Psoas muscle (tissue), 8 donors: ENCODE data around the gene ARNT2. TPM values are rescaled to one million over a fixed set of nuclear protein-coding genes. Genes with fewer than 3 reads are reported as not detected.
"Not testable (repeated sequence)": the region's sequence is repeated elsewhere in the genome, so short reads cannot be mapped to it uniquely, and the experiment has no call there.

Source experiments
- ATAC-seq, 4 donors: fragments of 200-7000 bp; cut with Tn5 transposase; one replicate each; pipeline ENCODE4 v1.9.1; 2020; ENCODE audit warnings: moderate library complexity in 3 of 4, mild to moderate bottlenecking in 2 of 4
- DNase-seq, 2 donors: peaks; one replicate each; pipeline ENCODE4 v3.0.0-alpha.2; 2020
- H3K27ac ChIP-seq: fragments of 200-600 bp; one replicate; pipeline ENCODE4 v1.8.0; 2022
- H3K27me3 ChIP-seq, 3 donors: fragments of 200-600 bp in 1 of 3; one replicate each; pipeline versions ENCODE4 v1.6.1 to v1.8.0; 2013 to 2022; ENCODE audit warnings: low read length in 2 of 3, mild to moderate bottlenecking in 2 of 3, moderate library complexity in 1 of 3; ENCODE audit not compliant: insufficient read depth in 3 of 3
- H3K36me3 ChIP-seq, 2 donors: fragments of 200-600 bp in 1 of 2; one replicate each; pipeline versions ENCODE4 v1.6.1 to v1.8.0; 2013 to 2022; ENCODE audit warnings: low read depth in 1 of 2, mild to moderate bottlenecking in 1 of 2, moderate library complexity in 1 of 2; ENCODE audit not compliant: insufficient read depth in 1 of 2
- H3K4me1 ChIP-seq: fragments of 200-600 bp; one replicate; pipeline ENCODE4 v1.8.0; 2022
- H3K4me3 ChIP-seq: fragments of 200-600 bp; one replicate; pipeline ENCODE4 v1.8.0; 2022; ENCODE audit warnings: mild to moderate bottlenecking
- H3K9me3 ChIP-seq: fragments of 200-600 bp; one replicate; pipeline ENCODE4 v1.8.0; 2022
- WGBS, 3 donors: extraction: QIAGEN DNeasy Blood & Tissue Kit; methylation state at CpG; one replicate each; pipeline versions ENCODE4 v1.1.6 to v1.1.7; 2013; 5-methylcytosine and 5-hydroxymethylcytosine counted together
- intact Hi-C, 2 donors: fragments of 100-400 bp; cut with DNase I; formaldehyde crosslinking; loops; one replicate each; pipeline versions ENCODE4 v1.11.0 to v1.14.2; 2022
- polyA plus RNA-seq, 3 donors: library from polyadenylated mRNA; stranded (reverse); fragments of 200-250 nt; gene quantifications; one replicate each; pipeline ENCODE4 v1.2.3, GENCODE V29; 2013
- total RNA-seq, 4 donors: library from RNA; stranded (reverse); fragmentation: NEBNext Ultra II Directional in 2 of 4; extraction: Animal tissue kit (Norgen Biotek cat#: 25700) in 2 of 4; gene quantifications; one replicate each; pipeline versions ENCODE4 v1.2.1 to v1.2.4, GENCODE V29; 2021 to 2023
- TF ChIP-seq, protein P1 (sequence below): fragments of 200-600 bp; IDR thresholded peaks from one replicate; pipeline ENCODE4 v1.8.0; 2022; ENCODE audit warnings: antibody characterized with exemption
- donor health status: healthy with polysubstance abuse.
- donor health status: DM: no; HTN: no; CAD: no; lungs with moderate emphysema.
- donor health status: Bipolar disorder and iron deficiency.
- donor health status: healthy.
- donor health status: DM: yes; HTN: yes; CAD: no.
- donor health status: DM: no; HTN: no; CAD: no.
- donor health status: DM: no; HTN: no; CAD: no.
- donor health status: DM: yes; HTN: yes; CAD: no.

Gene ARNT2
- total and polyA plus RNA-seq, 7 donors: 0.09 to 12.2 (median 4.4) TPM

DNA sequence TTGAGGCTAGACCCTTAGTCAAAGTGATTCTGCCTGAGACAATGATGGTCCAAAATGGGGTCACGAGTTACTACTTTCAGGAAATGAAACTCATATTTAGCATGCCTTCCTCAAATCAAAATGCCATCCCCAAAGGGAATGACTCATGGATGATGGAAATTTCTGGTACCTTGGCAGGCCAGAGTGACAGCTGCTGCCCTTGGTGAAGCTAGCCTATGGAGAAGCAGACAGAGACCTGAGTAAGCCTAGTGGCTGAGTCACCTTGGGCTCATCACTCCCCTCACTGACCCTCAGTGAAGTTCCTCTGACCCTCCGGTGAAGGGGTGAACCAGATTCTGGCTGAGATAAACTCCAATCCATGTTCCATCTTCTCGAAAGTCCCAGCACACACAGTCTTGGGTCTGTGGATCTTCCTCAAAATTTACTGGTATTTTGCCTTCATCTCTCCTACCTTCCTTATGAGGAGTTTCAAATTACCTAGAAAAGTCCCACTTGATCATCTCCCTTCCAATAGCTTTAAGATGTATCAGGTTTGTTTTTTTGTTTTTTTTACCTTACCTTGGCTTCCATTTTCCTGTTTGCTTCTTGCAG, 236.4 kb downstream of the ARNT2 start:
- DNase-seq: no peak
- H3K27ac ChIP-seq: no peak overlapping the region
- H3K4me1 ChIP-seq: peaks cover 8% of the 10 kb centered on the region
- H3K4me3 ChIP-seq: no peak overlapping the region
- H3K9me3 ChIP-seq: no peaks in the 10 kb centered on the region
- ATAC-seq: no peak
- intact Hi-C loops: no loop called here
- WGBS, 3 donors: 81 to 88% (median 87%) methylated on average over 3 of the region's 3 CpGs
- TF ChIP-seq, protein P1, sequence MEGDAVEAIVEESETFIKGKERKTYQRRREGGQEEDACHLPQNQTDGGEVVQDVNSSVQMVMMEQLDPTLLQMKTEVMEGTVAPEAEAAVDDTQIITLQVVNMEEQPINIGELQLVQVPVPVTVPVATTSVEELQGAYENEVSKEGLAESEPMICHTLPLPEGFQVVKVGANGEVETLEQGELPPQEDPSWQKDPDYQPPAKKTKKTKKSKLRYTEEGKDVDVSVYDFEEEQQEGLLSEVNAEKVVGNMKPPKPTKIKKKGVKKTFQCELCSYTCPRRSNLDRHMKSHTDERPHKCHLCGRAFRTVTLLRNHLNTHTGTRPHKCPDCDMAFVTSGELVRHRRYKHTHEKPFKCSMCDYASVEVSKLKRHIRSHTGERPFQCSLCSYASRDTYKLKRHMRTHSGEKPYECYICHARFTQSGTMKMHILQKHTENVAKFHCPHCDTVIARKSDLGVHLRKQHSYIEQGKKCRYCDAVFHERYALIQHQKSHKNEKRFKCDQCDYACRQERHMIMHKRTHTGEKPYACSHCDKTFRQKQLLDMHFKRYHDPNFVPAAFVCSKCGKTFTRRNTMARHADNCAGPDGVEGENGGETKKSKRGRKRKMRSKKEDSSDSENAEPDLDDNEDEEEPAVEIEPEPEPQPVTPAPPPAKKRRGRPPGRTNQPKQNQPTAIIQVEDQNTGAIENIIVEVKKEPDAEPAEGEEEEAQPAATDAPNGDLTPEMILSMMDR: no peak
- H3K27me3 ChIP-seq: no peaks in the 10 kb centered on the region
- H3K36me3 ChIP-seq: no peaks in the 10 kb centered on the region

DNA sequence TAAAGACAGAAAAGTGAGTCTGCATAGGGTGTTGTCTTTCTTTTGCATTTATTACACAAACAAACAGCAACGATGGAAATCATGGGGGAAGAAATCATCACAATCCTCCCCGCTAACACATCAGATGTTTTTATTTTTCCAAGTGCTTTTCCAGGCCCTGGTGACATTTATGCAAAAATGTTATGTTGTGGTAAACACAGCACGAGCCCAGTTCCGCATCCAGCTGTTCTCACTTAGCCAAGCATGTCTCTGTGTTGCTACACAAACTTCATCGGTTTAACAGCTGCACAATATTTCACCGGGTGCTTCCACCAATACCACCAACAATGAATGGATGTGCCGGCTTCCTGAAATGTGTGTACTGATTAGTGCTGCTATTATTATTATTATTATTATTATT, 237.2 kb downstream of the ARNT2 start:
- no peaks in the 10 kb centered on the region for H3K27me3 ChIP-seq
- WGBS, 3 donors: 65 to 70% (median 67%) methylated on average over 7 of the region's 7 CpGs
- H3K36me3 ChIP-seq: no peaks in the 10 kb centered on the region
- ATAC-seq: no peak
- TF ChIP-seq, protein P1: no peak
- no peak overlapping the region for H3K27ac ChIP-seq
- peaks cover 8% of the 10 kb centered on the region for H3K4me1 ChIP-seq
- H3K9me3 ChIP-seq: no peaks in the 10 kb centered on the region
- H3K4me3 ChIP-seq: no peak overlapping the region
- intact Hi-C loops: no loop called here
- DNase-seq: no peak

DNA sequence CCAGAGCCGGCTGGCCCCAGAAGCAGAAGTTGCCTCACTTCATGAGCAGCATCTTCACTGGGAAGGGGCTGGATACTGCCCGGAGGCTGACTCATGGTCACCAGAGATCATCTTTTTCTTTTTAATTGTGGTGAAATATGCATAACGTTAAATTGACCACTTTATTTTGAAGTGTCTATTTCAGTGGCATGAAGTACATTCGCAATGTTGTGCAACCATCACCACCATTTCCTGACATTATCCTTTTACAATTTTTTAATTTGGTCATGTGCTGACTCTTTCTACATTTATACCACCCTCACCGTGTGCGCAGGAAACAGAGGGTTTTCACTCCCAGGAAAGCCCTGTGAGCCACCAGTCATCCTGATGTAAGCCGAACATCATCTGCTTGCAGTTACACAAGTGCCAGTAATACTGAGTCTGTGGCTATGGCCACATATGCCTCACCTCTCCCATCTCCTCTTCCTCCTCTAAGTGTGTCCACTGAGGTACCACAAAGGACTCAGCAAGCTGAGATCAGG, 239.3 kb downstream of the ARNT2 start:
- intact Hi-C loops: no loop called here
- H3K4me1 ChIP-seq: peaks cover 5% of the 10 kb centered on the region
- 72 to 79% (median 74%) methylated on average over 7 of the region's 7 CpGs for WGBS, 3 donors
- TF ChIP-seq, protein P1: no peak
- H3K27me3 ChIP-seq: no peaks in the 10 kb centered on the region
- DNase-seq (no peak), ATAC-seq (no peak)
- no peaks in the 10 kb centered on the region for H3K9me3 ChIP-seq
- H3K4me3 ChIP-seq: no peak overlapping the region
- H3K27ac ChIP-seq: no peak overlapping the region
- H3K36me3 ChIP-seq: no peaks in the 10 kb centered on the region

DNA sequence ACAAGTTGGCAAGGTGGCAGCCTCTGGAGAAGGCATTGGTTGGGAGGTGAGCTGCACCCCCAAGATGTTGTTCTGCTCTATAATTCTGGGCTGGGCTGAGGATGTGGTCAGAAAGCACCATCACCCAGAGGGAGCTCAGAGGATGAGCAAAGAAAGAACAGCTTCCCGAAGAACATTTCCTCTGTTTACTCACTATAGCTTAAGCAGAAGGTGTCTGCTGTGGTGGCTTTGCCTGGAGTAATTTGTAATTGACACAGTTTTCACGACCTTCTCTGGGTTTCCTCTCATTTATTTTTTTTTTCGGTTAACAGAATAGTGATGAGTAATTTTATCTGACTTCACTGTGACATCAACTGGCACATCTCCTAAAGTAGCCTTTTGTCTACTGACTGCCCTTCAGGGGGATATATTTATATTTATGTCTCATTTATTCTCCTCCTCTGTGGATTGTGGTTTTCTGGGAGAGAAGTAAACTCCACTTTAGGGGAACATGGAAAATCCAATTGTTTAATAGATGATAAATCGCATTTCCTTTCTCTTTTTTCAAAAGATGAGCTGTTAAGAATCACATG, 241.4 kb downstream of the ARNT2 start:
- H3K4me1 ChIP-seq: no peaks in the 10 kb centered on the region
- no peak overlapping the region for H3K4me3 ChIP-seq
- H3K27me3 ChIP-seq: no peaks in the 10 kb centered on the region
- H3K36me3 ChIP-seq: no peaks in the 10 kb centered on the region
- intact Hi-C loops: no loop called here
- H3K27ac ChIP-seq: no peak overlapping the region
- TF ChIP-seq, protein P1: no peak
- WGBS, 3 donors: 48 to 61% (median 53%) methylated on average over 4 of the region's 4 CpGs
- no peak for DNase-seq
- ATAC-seq: no peak
- no peaks in the 10 kb centered on the region for H3K9me3 ChIP-seq

DNA sequence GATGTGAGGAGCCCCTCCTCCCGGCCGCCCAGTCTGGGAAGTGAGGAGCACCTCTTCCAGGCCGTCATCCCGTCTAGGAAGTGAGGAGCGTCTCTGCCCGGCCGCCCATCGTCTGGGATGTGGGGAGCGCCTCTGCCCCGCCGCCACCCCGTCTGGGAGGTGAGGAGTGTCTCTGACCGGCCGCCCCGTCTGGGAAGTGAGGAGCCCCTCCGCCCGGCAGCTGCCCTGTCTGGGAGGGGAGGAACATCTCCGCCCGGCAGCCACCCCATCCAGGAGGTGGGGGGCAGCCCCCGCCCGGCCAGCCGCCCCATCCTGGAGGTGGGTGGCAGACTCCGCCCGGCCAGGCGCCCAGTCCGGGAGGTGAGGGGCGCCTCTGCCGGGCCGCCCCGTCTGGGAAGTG, 243.2 kb downstream of the ARNT2 start:
- DNase-seq, H3K4me1 ChIP-seq, H3K27ac ChIP-seq, intact Hi-C loops, ATAC-seq, H3K27me3 ChIP-seq, H3K36me3 ChIP-seq, H3K9me3 ChIP-seq, H3K4me3 ChIP-seq: not testable (repeated sequence)
- WGBS, 3 donors: 96% methylated on average over 24 to 30 of the region's 30 CpGs

Other genes with a start within 250 kb of the ARNT2 start
- gene CTXND1, start 152.2 kb upstream of the ARNT2 start, total RNA-seq: under 1 TPM in 2 of 4 donors, not detected in 2; 0.04 to 0.07 TPM
- under 1 TPM in 2 of 3 donors, not detected in 1; 0.01 to 0.04 TPM for gene CTXND1, start 152.2 kb upstream of the ARNT2 start, polyA plus RNA-seq